ENCODE measurements around the gene BPIFB3.
"Not testable (repeated sequence)": the region's sequence is repeated elsewhere in the genome, so short reads cannot be mapped to it uniquely, and the experiment has no call there.

BPIFB3 gene

DNA sequence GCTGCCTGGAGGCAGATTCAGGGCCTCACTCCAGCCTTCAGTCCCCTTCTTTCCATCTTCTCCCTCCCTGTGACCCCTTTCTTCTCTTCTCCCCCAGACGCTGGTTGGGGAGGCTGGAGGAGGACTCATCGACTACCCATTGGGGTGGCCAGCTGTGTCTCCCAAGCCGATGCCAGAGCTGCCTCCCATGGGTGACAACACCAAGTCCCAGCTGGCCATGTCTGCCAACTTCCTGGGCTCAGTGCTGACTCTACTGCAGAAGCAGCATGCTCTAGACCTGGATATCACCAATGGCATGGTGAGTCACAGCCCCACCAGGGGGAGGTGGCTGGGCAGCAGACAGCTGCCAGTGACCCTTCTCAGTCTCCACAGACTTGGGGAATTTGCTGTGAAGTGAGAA lies 38.7 kb downstream of the BPIFB3 start:
- no peak for DNase-seq

DNA sequence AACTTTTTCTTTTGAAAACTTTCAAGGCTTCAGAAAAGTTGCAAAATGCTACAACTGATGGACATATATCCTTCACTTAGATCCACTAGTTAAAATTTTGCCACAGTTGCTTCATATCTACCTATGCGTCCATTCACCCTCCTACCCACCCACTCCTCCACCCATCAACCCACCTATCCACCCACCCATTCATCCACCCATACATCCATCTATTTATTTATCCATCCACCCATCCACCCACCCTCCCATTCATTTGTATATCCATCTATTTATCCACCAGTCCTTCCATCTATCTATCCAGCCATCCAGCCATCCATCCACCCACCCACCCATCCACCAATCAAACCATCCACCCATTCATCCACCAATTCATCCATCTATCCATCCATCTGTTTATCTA lies 39.4 kb downstream of the BPIFB3 start:
- DNase-seq: no peak

DNA sequence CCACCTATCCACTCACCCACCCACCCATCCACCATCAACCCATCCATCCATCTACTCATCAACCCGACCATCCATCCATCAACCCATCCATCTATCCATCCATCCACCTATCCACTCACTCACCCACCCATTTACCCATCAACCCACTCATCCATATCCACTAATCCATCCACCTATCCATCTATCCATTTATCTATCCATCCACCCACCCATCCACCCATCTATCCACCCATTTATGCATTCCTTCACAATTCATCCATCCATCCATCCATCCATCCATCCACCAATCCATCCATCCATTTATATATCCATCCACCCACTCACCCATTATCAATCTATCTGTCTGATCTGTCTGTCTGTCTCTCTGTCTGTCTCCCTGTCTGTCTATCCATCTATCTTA lies 39.9 kb downstream of the BPIFB3 start:
- no peak for DNase-seq

DNA sequence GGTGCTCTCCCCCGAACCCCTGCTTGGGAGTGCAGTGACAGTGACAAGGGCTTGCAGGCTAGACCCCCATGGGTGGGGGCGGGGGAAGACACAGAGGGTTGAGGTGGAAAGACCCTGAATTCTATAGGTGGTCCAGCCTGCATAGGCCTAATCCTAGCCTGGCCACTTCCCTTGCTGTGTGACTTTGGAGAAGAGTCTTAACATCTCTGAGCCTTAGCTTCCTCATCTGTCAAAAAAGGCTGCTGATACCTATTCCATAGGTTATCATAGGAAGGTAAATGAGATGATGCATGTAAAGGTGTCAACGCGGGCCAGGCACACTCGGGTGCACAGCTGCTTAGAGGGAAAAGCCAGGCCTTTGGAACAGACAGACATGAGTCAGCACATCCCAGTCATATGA lies 41.5 kb downstream of the BPIFB3 start:
- no peak for DNase-seq

DNA sequence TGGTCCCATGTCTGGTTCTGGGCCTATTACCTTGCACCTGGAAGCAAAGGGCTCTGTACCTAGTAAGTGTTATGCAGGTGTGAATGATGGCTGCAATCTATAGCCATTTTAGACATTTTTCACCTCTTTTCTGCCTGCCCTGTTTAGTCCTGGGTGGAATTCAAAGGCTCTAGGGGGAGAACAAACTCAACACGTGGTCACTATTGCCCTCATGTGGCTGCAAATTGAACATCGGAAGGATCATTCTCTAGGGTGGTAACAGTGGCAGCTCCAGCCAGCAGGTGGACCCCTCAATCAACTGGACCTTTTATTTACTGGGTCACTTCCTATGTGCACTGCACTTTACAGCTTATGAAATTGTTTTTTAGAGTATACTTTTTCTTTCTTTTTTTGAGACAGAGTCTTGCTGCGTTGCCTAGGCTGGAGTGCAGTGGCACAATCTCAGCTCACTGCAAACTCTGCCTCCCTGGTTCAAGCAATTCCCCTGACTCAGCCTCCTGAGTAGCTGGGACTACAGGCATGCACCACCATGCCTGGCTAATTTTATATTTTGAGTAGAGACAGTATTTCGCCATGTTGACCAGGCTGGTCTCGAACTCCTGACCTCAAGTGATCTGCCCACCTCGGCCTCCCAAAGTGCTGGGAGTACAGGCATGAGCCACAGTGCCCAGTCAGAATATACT lies 42.3 kb downstream of the BPIFB3 start:
- peak; percentile 55 to 68 (median 63) for DNase-seq

DNA sequence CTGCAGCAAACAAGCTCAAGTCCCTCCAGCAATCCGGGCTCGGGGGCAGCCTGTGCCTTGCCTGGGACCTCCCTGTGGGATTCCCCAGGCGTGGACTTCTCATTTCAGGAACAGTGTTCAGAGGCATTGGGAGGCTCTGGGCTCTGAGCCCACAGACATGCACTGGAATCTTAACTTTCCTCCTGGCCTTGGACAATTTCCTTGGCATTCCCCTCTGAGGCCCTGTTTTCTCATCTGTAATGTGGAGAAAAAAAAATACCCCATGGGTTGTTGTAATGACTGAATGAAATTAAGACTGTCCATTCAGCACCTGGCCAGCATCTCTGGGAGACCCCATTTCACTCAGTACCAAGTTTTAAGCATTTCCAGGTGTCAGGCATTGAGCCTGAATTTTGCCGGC lies 43.3 kb downstream of the BPIFB3 start:
- DNase-seq: no peak

DNA sequence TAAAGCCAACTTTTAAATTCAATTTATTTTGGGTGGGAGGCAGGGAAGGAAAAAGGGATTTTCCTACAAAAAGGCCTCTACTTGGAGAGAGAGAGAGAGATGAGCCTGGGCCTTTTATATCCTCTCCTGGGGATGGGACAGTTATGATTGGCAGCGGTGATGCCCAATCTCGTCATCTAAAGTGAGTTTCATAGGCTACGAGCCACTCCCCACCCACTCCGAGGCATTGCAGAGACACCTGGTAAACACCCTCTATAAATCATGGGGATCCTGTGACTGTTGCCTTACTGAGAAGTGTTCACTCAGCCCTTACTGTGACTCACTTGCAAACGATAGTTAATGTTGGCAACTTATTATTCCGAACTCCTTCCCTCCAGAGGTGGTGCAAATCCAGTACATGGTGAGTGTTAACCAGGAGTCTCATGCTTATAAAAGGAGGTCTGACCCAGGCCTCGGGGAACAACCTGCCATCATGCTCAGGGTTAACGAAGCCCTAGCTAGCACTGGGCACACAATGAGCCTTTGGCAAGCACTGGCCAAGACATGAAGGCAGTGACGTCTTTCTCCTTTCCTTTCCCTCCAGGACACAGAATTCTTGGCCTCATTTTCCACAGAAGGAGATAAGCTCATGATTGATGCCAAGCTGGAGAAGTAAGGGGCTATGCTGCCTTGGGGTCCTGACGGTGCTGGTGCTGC lies 46.3 kb downstream of the BPIFB3 start:
- DNase-seq: no peak

DNA sequence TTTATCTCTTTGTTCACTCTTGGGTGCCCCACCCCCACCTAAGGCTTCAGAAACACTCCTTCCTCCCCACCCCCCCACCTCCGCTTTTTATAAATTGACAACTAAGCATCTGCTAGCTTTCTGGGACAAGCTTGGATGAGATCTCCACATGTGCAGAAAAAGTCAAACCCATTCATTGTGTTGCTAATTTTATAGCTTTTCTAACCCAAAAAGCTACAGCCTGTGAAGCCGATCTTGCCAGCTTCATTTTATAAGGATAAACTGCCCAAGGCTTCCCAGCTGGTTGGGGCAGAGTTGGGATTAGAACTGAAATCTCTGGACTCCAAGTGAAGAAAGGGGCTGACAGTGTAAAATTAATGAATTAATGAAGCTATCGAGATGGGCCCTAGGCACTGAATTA lies 49.9 kb downstream of the BPIFB3 start:
- DNase-seq: no peak

DNA sequence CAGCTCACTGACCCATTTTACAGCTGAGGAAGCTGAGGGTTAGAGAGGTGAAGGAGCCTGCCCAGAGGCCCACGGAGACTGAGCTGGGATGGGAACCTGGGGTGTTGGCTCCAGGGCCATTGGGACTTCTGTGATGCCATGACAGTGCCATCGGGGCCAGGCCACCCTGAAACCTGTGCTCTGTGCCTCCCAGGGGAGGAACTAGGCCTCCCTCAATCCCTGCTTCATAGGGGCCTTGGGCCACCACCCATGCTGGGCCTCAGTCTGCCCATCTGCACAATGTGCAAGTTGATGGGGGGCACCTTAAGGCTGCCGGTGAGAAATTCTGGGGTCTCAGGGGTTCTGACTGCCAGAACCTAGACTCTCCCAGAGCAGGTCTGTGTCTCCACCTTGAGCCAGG lies 50.6 kb downstream of the BPIFB3 start:
- DNase-seq: no peak

DNA sequence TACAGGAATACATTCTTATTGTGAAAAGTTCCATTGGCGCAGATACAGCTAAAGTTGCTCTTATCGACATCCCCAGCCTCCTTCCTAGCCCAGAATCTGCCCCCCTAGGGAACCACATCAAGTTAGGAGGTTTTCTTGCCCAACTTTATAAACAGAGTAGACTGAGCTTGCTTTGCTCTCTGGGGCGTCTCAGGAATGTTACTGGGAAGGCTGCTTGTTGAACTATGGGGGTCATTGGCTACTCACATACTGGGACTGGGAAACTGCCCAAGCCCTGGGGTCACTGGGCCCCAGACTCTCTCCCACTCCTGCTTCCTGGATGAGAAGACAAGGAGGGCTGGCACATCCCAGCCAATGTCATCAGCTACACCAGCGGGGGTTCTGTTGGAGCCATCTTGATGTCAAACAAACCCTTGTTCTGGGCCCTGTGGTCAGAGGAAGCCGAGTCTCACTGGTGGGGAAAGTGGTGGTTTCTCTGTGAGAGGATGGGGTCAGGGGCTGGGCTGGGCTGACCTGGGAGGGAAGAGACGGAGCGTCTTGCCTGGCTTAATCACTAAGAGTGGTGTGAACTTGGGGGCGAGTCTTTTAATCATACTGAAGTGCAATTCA lies 51.7 kb downstream of the BPIFB3 start:
- DNase-seq: no peak

DNA sequence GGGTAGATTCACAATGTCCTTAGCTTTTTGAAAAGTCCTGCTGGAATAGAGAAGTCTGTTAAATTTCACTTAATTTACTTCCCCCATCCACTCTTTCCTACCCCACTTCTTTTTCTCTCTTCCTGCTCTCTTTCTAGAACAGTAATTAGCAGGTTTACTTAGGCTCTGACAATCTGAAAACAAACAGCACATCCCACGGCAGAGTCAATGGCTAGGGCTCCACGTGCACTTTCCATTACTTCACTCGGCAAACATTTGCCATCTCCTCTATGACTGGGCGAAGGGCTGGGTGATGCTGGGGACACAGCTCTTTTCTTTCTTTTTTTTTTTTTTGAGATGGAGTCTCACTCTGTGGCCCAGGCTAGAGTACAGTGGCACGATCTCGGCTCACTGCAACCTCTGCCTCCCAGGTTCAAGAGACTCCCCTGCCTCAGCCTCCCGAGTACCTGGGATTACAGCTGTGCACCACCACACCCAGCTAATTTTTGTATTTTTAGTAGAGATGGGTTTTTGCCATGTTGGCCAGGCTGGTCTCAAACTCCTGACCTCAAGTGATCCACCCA lies 52.4 kb downstream of the BPIFB3 start:
- DNase-seq: not testable (repeated sequence)

DNA sequence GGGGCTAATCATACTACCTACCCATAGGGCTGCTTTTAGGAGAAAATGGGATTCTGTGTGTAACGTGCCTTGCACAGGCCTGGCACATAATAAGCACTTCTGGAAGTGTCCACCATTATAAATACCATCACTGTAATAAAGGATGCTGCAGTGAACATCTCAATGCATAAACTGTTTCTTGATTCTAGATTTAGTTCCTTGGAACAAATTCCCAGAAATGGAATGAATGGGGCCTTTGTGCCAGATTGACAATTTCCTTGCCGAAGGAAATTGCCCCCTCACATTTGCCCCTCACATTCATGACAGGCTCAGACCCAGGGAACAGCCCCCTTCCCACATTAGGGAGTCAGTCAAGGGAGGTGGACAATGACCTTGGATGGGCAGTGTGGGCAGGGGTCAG lies 55.0 kb downstream of the BPIFB3 start:
- no peak for DNase-seq

DNA sequence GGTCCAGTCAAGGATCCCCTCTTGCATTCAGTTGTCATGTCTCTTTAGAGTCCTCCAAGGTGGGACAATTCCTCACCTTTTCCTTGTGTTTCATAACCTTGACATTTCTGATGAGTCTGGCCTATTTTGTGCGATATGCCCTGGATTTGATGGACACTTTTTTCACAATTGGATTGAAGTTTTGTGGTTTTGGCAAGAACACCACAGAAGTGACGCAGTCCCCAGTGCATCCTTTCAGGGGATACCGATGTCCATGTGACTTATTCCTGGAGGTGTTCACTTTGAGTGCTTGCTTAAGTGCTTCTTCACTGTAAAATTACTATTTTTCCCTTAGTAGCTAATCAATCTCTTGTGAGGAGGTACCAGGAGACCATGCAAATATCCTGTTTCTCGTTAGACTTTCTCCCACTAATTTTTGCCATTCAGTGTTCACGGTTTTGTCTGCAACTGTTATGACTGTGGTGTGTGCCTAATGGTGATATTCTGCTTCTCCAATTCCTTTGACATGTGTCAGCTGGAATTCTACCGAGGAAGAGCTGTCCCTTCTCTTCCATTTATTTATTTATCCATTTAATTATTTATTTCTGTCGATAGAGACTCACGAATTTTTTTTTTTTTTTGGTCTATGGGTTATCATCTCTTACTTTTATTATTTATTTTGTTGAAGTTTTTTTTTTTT lies 56.6 kb downstream of the BPIFB3 start:
- DNase-seq: no peak

DNA sequence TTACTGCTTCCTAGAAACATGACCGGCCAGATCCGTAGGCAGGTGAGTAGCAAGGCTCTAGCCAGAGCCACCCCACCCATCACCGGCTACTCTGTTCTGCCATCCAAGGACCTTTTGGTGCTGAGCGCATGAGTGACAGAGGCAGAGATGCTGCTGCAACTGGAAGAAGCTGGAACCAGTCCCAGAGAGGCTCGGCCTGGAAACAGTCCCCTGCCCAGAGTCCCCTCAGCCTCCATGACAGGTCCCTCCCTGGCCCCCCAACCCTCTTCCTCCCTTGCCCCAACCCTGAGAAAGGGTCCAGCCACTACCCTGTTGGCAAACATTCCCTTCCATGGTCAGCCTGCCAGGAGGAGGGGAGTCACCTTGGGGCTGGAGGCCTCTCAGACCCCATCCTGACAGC lies 57.6 kb downstream of the BPIFB3 start:
- DNase-seq: no peak

DNA sequence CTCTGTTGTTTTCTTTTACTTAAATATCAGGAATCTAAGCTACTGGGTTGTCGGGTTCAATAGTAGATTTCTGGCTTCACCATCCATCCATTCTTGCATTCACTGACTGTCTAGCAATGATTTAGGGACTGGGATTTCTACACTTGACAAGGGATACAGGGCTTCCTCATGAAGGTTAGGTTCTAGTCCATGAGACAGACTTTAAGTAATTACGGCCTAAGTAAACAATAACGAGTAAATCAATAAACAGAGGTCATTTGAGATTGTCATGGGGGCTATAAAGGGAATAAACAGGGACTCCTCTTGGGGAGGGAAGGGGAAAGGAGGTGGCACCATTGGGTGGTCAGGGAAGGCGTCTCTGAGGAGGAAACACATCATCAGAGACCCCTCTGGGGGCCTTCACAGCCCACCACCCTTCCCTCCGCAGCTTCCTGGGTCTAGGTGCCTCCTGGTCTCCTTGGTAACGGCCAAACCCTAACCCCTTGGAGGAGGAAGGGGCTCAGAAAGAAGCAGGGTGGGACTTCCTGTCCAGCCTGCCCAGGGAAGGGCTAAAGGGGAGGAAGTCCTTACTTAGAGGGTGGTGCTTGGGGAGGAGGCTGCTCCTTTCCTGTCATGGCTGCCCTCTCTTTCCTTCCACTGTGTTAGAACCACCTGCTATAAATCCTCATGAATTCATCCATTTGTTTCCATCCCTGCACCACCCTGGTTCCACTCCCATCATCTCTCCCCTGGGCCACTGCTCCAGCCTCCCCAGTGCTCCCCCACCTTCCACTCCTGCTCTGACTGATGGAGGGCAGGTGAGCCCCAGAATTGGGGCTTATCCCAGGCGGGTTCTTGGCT lies 59.1 kb downstream of the BPIFB3 start:
- DNase-seq: no peak

DNA sequence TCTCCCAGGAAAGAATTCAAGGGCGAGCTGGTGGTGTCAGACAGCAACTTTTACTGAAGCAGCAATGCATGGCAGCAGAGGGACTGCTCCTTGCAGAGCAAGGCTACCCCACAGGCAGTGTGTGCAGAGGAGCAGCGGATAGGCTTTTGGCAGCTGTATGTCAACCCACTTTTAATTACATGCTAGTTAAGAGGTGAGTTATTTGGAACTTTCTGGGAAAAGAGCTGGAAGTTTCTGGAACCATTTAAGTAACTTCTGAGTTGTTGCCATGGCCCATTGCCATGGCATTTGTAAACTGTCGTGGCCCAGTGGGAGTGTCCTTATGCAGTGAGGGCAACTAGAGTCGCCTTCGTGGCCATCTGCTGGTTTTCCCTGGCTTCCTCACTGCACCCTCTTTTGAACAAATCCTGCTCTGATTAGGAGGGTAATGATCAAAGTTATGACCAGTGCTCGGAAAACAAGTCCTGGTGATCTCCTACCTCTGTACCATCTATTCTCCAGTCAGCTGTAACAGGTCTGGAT lies 59.7 kb downstream of the BPIFB3 start:
- no peak for DNase-seq

DNA sequence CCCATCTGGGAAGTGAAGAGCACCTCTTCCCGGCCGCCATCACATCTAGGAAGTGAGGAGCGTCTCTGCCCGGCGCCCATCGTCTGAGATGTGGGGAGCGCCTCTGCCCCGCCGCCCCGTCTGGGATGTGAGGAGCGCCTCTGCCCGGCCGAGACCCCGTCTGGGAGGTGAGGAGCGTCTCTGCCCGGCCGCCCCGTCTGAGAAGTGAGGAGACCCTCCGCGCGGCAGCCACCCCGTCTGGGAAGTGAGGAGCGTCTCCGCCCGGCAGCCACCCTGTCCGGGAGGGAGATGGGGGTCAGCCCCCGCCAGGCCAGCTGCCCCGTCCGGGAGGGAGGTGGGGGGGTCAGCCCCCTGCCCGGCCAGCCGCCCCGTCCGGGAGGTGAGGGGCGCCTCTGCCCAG lies 61.8 kb downstream of the BPIFB3 start:
- not testable (repeated sequence) for DNase-seq

DNA sequence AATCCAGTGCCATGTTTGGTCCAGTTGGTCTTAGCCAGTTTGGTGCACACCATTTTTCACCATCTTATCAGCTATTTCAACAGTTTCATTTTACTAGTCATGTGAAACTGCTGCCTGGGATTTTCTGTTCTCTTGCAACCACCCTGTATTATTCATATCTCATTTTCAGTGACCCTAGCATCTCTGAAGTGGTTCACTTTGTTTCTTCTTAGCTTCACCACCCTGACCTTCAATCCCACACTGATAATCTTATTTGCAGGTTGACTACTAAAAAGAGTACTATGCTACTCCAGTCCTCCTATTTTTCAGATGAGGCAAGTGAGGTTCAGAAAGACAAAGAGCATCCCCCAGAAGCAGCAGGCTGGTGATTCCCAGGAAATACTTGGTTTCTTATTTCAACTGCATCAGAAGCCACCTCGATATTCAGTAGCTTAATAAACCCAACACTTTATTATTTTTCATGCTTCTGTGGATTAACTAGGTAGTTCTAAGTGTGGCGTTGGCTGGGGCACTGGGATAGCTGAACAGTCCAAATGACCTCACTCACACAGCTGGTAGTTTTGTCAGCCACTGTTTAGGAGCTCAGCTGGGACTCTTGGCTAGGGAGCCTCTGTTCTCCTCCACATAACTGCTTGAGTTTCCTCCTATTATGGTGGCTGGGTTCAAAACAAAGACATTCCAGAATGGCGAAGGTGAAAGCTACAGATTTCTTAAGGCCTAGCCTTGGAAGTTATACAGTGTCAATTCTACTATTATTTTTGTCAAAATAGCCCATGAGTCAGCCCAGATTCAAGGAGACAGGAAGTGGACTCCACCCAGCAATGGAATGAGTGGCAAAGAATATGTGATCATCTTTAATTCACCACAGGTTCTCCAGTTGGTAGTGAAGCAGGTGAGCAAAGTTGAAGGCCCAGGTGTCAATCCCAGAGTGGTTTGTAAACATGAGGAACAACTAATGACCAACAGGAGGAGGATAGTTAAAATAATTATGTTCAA lies 66.3 kb downstream of the BPIFB3 start:
- peak in 2 of 3 donors; percentile 10 to 22 for DNase-seq

DNA sequence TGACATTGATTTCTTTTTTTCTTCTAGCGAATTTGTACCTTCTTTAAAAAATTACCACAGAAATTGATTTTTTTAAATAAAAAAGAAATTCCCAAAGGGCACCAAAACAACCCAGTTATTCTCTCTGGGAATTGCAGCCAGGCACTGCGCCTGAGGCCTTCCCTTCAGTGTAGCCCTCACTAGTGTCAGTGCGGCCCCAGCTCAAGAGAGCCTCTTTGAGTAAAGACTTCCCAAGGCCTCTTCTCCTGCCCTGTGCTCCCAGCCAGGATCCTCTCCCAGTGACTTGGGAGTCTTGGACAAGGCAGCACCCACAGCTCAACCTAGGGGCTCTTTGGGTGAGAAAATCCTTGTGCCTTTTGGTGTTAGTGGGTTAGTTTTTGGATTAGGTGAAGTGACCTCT lies 67.2 kb downstream of the BPIFB3 start:
- no peak for DNase-seq

DNA sequence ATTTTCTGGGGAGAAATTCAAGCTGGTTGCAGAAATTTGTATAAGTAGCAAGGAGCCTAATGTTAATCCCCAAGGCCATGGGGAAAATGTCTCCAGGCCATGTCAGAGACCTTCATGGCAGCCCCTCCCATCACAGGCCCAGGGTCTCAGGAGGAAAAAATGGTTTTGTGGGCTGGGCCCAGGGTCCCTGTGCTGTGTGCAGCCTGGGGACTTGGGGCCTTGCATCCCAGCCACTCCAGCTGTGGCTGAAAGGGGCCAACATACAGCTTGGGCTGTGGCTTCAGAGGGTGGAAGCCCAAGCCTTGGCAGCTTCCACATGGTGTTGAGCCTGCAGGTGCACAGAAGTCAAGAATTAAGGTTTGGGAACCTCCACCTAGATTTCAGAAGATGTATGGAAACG lies 68.6 kb downstream of the BPIFB3 start:
- not testable (repeated sequence) for DNase-seq

All from suppressor macrophage treated with lipopolysaccharide for 1 hour (primary cell).